Measurements from ENCODE around the gene DDX41.
"Not testable (repeated sequence)": the region's sequence is repeated elsewhere in the genome, so short reads cannot be mapped to it uniquely, and the experiment has no call there.

Gene DDX41

GRCh38 chr5:177516601-177517568 lies at the start of gene DDX41:
Gene DDX41 (minus strand): TSS chr5:177516961. CDS start chr5:177516945, 16 bp downstream.
- TF ChIP-seq CTCF (IDR thresholded peaks at IDR 0.05; ENCODE audit: low read depth, low read length) = no peak
- peak; percentile 99 for DNase-seq (ENCODE audit: extremely low read depth, low read depth)

GRCh38 chr5:177565046-177565445 lies 48.3 kb upstream of the DDX41 start:
- TF ChIP-seq CTCF (IDR thresholded peaks at IDR 0.05; ENCODE audit: low read depth, low read length) = no peak
- DNase-seq (ENCODE audit: extremely low read depth, low read depth) = no peak

GRCh38 chr5:177559446-177559941 lies 42.7 kb upstream of the DDX41 start:
- not testable (repeated sequence) for DNase-seq (ENCODE audit: extremely low read depth, low read depth)

GRCh38 chr5:177557796-177558195 lies 41.0 kb upstream of the DDX41 start:
- DNase-seq (ENCODE audit: extremely low read depth, low read depth) = no peak
- TF ChIP-seq CTCF (IDR thresholded peaks at IDR 0.05; ENCODE audit: low read depth, low read length) = no peak

GRCh38 chr5:177557041-177557647 lies 40.4 kb upstream of the DDX41 start:
- no peak for TF ChIP-seq CTCF (IDR thresholded peaks at IDR 0.05; ENCODE audit: low read depth, low read length)
- no peak for DNase-seq (ENCODE audit: extremely low read depth, low read depth)

GRCh38 chr5:177555665-177556064 lies 38.9 kb upstream of the DDX41 start:
- DNase-seq (ENCODE audit: extremely low read depth, low read depth) = no peak
- TF ChIP-seq CTCF (IDR thresholded peaks at IDR 0.05; ENCODE audit: low read depth, low read length) = no peak

- no peak for DNase-seq (ENCODE audit: extremely low read depth, low read depth)
Observed at GRCh38 chr5:177555228-177555627, 38.5 kb upstream of the DDX41 start.

More at GRCh38 chr5:177555228-177555627, 38.5 kb upstream of the DDX41 start:
- TF ChIP-seq CTCF (IDR thresholded peaks at IDR 0.05; ENCODE audit: low read depth, low read length) = no peak
